Measurements from ENCODE around the gene ATF7IP2.

The ATF7IP2 gene

GRCh38 chr16:10490141-10490540 is 104.3 kb downstream of the ATF7IP2 start:
- no peak for TF ChIP-seq CTCF (IDR thresholded peaks at IDR 0.05; ENCODE audit: low read depth, low read length, missing control alignments)
- DNase-seq (ENCODE audit: extremely low read depth, low read depth): no peak
- H3K4me3 ChIP-seq (replicated peaks; ENCODE audit: low read depth, low read length): no peak overlapping the region

DNA sequence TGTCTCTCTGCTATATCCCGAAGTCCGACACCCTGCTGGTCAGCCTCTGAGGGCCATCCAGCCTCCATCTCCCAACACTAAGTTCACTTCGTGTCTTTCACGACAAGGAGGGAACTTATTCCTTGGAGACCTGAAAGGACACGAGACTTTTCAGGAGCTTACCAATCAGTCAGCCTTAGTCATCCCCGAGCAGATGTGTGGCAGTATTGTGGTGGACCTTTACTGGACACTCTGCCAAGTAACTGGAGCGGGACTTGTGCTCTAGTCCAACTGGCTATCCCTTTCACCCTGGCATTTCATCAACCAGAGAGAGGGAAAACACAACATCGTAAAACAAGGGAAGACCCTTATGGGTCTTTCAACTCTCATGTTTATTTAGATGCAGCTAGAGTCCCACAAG is 107.4 kb downstream of the ATF7IP2 start:
- DNase-seq (ENCODE audit: extremely low read depth, low read depth): no peak
- no peak for TF ChIP-seq CTCF (IDR thresholded peaks at IDR 0.05; ENCODE audit: low read depth, low read length, missing control alignments)
- no peak overlapping the region for H3K4me3 ChIP-seq (replicated peaks; ENCODE audit: low read depth, low read length)

DNA sequence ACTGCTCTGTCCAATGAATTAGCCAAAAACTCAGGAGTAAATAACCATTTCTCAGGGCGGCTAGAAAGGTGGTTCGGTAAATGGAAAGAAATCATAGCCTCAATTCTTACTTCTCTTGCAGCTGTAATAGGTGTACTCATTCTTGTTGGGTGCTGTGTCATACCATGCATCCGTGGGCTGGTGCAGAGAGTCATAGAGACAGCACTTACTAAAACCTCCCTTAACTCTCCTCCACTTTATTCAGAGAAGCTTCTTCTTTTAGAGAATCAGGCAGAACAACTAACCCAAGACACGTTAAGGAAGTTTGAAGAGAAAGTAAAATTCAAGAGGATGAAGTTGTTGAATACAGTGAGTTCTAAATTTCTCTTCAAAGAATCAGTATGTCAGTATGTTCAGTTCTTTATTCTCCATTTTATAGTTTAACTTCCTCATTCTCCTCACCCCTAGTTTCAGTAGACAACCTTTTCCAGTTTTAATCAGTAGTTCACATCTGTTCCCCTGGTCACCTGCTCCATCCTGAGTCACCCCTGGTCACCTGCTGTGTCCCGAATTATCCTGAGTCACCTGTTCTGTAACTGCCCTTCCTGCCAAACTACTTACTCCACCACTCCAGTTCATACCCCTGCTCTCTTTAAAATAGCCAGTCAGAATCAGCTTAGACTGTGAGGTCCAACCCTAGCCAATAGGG is 108.6 kb downstream of the ATF7IP2 start:
- DNase-seq (ENCODE audit: extremely low read depth, low read depth): no peak
- no peak overlapping the region for H3K4me3 ChIP-seq (replicated peaks; ENCODE audit: low read depth, low read length)
- TF ChIP-seq CTCF (IDR thresholded peaks at IDR 0.05; ENCODE audit: low read depth, low read length, missing control alignments): no peak

- no peak overlapping the region for H3K4me3 ChIP-seq (replicated peaks; ENCODE audit: low read depth, low read length)
- TF ChIP-seq CTCF (IDR thresholded peaks at IDR 0.05; ENCODE audit: low read depth, low read length, missing control alignments): no peak
- no peak for DNase-seq (ENCODE audit: extremely low read depth, low read depth)
These were observed 109.1 kb downstream of the ATF7IP2 start for GRCh38 chr16:10495031-10495345.

GRCh38 chr16:10497132-10498101 is 111.6 kb downstream of the ATF7IP2 start:
- no peak for DNase-seq (ENCODE audit: extremely low read depth, low read depth)
- H3K4me3 ChIP-seq (replicated peaks; ENCODE audit: low read depth, low read length): no peak overlapping the region
- no peak for TF ChIP-seq CTCF (IDR thresholded peaks at IDR 0.05; ENCODE audit: low read depth, low read length, missing control alignments)

DNA sequence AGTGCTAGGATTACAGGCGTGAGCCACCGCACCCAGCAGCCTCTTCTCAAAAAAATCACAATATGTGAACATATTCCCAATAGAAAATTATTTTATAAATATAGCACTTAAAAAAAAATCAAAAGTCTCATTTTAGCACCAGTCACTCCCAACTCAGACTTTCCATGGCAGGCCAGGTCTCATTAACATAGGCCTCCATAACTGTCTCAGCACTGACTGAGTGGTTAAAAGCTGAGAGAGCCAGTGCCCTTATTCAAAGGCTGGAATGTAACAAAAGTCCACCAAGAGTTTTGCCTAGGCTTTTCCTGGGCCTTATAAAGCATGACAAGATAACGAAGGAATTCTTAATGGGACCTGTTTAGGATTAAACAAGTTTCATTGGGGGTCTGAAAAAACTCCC is 114.7 kb downstream of the ATF7IP2 start:
- no peak for TF ChIP-seq CTCF (IDR thresholded peaks at IDR 0.05; ENCODE audit: low read depth, low read length, missing control alignments)
- no peak for DNase-seq (ENCODE audit: extremely low read depth, low read depth)
- no peak overlapping the region for H3K4me3 ChIP-seq (replicated peaks; ENCODE audit: low read depth, low read length)

Measured in HFF-Myc (cell line).